HG02840 (cell line): ENCODE measurements around the gene TSPAN16.
"Not testable (repeated sequence)": the region's sequence is repeated elsewhere in the genome, so short reads cannot be mapped to it uniquely, and the experiment has no call there.

Experiments used
- ATAC-seq: cut with Tn5 transposase; IDR thresholded peaks from one replicate; pipeline ENCODE4 v1.9.1; 2021; ENCODE audit warnings: mild to moderate bottlenecking, moderate library complexity, moderate number of reproducible peaks; ENCODE audit not compliant: unreplicated experiment, low FRiP score

Gene TSPAN16

DNA sequence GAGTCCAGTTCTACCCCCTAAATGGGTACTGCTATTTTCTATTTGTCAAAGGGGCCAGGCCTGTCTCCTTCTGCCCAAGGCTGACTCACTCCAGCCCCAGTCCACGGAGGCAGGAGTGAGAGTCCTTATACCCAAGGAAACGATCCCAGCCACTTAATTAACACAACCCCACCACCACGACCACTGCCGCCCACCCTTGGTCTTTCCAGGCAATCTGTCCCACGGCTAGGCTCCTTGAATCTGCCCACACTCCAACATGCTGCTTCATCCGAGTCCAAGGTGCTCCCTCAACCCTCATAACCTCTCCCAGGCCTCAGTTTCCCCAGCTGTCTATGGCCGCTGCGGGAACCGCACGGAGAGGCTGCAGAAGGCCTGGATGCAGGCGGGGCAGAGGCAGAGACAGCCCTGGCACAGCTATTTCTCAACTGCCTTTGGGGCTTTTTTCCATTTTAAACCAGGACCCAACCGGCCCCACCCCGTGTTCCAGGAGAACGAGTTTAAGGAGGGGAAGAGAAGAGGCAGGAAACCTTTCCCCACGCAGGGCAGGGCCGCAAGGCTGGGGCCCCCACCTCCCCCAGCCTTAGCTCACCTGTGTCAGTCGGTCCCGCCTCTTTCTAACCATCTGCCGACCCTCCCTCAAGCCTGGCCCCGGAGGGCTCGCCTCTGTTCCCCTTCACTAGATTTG, 42.8 kb downstream of the TSPAN16 start:
- ATAC-seq: no peak

- peak; percentile 64 for ATAC-seq
These were observed 43.5 kb downstream of the TSPAN16 start, which contains the start of gene RAB3D for GRCh38 chr19:11339254-11340098. TSS of gene RAB3D (minus strand) at chr19:11339657. CDS start at chr19:11337399, 2,258 bp downstream.

DNA sequence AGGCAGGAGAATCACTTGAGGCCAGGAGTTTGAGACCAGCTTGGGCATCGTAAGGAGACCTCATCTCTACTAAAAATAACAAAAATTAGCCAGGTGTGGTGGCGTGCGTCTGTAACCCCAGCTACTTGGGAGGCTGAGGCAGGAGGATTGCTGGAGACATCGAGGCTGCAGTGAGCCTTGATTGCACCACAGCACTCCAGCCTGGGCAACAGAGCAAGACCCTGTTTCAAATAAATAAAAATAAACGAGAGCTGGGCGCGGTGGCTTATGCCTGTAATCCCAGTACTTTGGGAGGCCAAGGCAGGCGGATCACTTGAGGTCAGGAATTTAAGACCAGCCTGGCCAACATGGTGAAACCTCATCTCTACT, 44.1 kb downstream of the TSPAN16 start:
- ATAC-seq: not testable (repeated sequence)

DNA sequence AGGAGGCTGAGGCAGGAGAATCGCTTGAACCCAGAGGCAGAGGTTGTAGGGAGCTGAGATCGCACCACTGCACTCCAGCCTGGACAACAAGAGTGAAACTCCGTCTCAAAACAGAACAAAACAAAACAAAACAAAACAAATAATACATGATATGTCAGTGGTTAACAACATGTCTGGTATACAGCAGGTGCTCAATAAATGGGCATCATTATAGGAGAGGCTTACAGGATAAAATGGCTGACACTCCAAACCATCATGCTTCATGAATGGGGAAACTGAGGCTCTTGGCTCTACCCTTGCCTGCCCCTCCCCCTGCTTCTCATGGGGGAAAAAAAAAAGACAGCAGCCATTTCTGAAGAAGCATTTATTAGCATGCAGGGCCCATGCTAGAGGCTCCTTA, 46.5 kb downstream of the TSPAN16 start:
- ATAC-seq: no peak

GRCh38 chr19:11345122-11345803, 49.3 kb downstream of the TSPAN16 start:
- ATAC-seq: no peak

DNA sequence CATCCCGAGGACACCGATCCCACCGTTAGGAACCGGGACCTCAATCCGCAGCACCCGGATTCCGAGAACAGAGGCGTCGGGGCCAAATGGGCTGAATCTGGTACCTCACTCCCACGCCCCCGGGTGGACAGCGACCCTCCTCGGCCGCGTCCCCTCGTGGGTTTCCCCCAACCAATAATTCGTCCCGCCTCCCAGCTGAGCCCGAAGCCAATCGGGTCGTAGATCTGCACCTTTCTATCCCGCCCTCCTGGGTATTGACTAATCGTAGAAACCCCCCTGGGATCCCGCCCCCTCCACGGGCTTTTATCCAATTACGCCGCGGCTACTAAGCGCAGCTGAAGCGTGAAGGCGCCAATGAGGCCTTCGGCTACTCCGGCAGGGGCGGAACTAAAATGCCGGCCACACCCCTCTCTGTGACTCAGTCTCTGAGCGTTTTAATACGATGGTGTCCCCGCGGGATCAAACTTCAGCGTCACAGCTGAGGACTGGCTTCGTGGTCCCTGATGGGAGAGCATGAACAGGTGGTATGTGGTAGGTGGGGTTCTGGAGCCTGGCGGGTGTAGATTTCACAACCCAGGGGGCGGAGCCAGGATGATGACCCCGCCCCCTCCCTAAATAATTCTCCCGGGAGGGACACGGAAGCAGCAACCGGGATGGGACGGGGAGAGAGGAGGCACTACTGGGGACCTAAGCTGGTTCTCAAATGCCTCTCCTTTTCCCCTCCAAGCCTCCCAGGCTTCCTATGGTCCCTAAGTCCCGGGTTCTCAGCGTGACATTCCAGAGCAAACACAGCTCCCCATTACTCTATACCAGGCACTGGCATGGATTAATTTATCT, 50.4 kb downstream of the TSPAN16 start, which contains the start of the genes CCDC159 and TMEM205:
TSS of gene CCDC159 (plus strand) at position 416 of the 837 bp plus-strand sequence. CDS start at position 504, 88 bp downstream.
TSS of gene TMEM205 (minus strand) at position 165 of the 837 bp plus-strand sequence. CDS start 649 bp downstream, outside the sequence.
- peak; percentile 90 for ATAC-seq

DNA sequence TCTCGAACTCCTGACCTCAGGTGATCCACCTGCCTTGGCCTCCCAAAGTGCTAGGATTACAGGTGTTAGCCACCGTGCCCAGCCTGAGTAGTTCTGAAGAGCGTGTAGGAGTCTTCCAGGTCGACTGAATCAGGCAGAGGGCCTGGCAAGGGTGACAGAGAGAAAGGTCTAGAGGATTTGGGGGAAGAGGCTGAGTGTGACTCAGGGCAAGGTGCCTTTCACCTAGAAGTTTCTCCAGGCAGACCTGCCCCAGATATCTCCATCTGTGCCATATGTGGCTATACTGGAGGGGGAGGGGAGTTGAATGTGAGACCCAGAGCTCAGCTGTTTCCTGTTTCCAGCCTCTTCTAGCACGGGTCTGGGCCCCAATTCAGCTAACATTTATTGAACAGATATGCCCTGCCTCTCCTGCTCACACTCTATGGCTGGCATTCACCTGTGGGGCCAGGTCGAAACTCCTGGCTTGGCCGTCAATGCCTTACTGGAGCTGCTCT, 51.6 kb downstream of the TSPAN16 start:
- ATAC-seq: no peak

GRCh38 chr19:11349171-11349570, 53.2 kb downstream of the TSPAN16 start:
- no peak for ATAC-seq

- not testable (repeated sequence) for ATAC-seq
These were observed 58.1 kb downstream of the TSPAN16 start for GRCh38 chr19:11354102-11354501.

DNA sequence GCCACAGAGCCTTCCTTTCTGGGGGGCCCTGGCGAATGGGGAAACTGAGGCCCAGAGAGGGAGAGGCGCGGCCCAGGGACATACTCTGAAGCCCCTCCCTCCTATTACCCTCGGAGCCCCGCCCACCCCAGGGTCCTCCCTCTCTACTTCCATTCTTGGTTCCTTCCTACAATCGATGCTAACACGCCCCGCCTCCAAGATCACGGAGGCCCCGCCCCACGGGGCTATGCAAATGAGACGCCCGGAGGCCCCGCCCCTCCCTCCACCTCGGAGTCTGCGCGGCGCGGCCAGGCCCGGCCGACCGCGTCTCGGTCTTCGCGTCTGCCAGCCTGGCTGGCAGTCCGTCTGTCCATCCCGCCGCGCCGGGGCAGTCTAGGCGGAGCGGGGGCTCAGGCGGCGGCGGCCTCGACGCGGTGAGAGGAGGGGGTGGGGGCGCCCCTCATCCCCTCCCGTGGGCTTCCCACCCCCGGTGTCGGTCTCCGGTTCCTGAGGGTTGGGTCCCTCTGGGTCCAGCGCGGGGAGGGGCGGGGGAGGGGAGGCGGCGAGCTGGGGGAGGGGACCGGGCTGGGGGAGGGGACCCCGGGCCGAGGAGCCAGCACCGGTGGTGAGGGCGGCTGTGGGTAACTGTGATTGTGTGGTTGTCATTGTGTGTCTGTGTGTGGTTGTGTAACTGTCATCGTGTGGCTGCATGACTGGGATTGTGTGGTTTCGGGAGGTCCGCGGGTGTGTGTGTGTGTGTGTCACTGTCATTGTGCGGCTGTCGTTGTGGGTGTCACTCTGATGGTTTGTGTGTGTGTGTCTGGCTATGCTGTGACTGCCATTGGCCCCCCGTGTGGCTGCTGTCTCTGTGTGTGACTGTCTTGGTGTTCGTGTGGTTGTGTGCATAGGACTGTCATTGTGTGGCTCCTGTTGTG, 59.5 kb downstream of the TSPAN16 start, which contains the start of gene PLPPR2:
TSS of gene PLPPR2 (plus strand) at position 273 of the 914 bp plus-strand sequence. CDS start 2,242 bp downstream, outside the sequence.
- ATAC-seq: no peak

DNA sequence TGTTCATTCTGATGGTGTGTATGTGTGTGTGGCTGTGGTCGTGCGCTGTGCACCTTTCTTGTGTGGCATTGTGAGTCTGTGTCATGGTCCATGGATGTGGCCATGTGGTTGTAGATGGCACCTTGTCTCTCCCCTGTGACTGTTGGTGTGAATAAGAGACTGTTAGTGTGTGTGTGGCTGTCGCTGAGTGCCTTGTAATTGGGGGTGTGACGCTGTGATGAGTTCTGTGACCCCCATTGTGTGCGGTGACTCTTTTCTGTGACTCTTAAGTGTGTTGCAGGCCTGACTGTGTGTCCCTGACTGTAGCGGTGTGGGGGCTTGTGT, 60.1 kb downstream of the TSPAN16 start:
- no peak for ATAC-seq

GRCh38 chr19:11356676-11357550, 61.0 kb downstream of the TSPAN16 start:
- ATAC-seq: no peak

GRCh38 chr19:11359421-11359820, 63.5 kb downstream of the TSPAN16 start:
- ATAC-seq: no peak

DNA sequence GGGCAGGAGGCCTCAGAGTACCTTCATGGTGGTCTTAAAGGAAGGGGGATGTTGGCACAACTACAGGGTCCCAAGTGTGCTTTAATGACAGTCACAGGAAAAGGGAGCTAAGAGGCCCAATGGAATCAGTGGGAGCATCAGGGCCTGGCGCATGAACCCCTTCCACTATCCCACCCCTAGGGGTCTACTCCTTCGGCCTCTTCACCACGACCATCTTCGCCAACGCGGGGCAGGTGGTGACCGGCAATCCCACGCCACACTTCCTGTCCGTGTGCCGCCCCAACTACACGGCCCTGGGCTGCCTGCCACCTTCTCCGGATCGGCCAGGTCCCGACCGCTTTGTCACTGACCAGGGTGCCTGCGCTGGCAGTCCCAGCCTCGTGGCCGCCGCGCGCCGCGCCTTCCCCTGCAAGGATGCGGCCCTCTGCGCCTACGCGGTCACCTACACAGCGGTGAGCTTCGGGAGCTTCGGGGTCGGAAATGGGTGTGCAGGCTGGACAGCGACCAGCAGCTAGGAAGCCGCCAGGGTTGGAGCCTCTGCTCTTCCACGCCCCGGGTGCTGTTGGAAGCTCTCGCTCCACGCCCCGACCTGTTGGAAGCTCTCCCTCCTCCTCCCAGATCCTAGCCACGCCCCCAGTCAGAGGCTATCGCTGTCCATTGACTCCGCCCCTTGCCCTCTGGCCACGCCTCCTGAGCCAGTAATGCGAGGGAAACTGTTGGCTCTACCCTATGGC, 65.2 kb downstream of the TSPAN16 start:
- ATAC-seq: no peak

DNA sequence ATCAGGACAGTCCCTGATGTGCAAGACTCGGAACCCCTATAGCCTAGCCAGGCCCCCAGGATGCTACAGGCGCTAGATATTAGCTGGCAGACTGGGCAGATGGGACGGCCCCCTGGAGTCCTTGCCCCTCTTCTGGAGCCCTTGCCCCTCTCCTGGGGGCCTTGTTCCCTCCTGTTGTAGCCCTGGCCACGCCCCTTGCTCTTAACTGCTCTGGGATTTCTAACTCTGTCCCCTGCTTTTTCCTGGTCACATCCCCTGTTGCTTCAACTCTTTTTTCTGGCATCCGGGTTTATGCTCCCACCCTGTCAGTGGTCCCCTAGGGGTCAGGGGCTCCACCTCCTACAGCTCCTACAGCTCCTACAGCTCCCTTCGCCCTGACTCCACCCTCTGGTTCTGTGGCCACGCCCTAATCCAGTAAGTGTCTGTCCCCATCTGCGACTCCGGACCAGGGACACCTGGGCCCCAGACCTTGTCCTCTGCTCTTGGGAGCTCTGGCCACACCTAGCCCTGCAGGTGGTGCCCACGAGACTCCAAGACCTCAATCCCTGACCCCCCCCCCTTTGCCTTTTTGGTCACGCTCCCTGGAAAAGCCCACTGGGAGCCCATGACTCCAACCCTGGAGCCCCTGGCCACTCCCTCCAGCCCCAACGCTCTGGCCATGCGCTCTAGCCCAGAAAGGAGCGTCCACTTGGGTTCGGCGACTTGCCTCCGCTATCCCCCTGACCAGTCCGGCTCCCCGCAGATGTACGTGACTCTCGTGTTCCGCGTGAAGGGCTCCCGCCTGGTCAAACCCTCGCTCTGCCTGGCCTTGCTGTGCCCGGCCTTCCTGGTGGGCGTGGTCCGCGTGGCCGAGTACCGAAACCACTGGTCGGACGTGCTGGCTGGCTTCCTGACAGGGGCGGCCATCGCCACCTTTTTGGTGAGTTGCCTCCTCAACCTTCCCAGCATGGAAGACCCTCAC, 66.1 kb downstream of the TSPAN16 start:
- no peak for ATAC-seq

DNA sequence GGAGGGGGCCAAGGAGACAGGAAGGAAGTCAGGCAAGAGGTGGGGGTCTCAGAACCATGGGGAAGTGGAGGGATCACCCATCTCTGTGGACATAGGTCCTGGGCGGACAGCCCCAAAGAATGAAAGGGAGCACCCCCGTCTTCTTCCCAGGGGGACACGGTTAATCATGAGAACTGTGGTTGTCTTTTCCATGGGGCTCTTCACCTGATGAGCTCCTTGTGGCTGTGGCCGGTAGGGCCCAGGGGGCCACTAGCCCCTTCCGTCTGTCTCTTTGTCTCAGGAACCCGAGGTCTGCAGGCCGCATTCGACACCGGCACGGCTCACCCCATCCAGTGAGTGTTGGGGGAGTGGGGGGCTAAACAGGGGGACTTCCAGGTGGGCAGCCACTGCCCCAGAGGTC, 67.9 kb downstream of the TSPAN16 start:
- no peak for ATAC-seq
